Liver (tissue), 9 donors: Measurements from ENCODE around the gene HCN3. TPM values are rescaled to one million over a fixed set of nuclear protein-coding genes. Genes with fewer than 3 reads are reported as not detected.

Experiments
- DNase-seq: peaks from one replicate; pipeline ENCODE4 v3.0.0-alpha.2; 2017; ENCODE audit warnings: low spot score
- H3K27ac ChIP-seq, 2 donors: one replicate each; pipeline ENCODE4 v1.7.0; 2013; ENCODE audit warnings: inconsistent platforms in 2 of 2, low read length in 2 of 2, control low read depth in 1 of 2, low read depth in 1 of 2, mild to moderate bottlenecking in 1 of 2
- H3K27me3 ChIP-seq, 4 donors: one replicate each; pipeline versions ENCODE4 v1.6.1 to v1.7.0; 2013; ENCODE audit warnings: low read length in 3 of 4, inconsistent platforms in 1 of 4, mild to moderate bottlenecking in 1 of 4, moderate library complexity in 1 of 4; ENCODE audit not compliant: control insufficient read depth in 4 of 4, insufficient read depth in 4 of 4
- H3K36me3 ChIP-seq, 4 donors: one replicate each; pipeline versions ENCODE4 v1.6.1 to v1.7.0; 2013; ENCODE audit warnings: low read length in 3 of 4, mild to moderate bottlenecking in 3 of 4, low read depth in 1 of 4, moderate library complexity in 1 of 4; ENCODE audit not compliant: control insufficient read depth in 4 of 4, insufficient read depth in 3 of 4
- H3K4me1 ChIP-seq, 4 donors: one replicate each; pipeline versions ENCODE4 v1.6.1 to v1.7.0; 2013; ENCODE audit warnings: low read length in 3 of 4, mild to moderate bottlenecking in 3 of 4, moderate library complexity in 1 of 4; ENCODE audit not compliant: control insufficient read depth in 4 of 4, insufficient read depth in 4 of 4
- H3K4me3 ChIP-seq, 3 donors: one replicate each; pipeline versions ENCODE4 v1.6.1 to v1.7.0; 2013; ENCODE audit warnings: low read length in 3 of 3, control low read depth in 1 of 3, low read depth in 1 of 3, mild to moderate bottlenecking in 1 of 3
- H3K9ac ChIP-seq, 2 donors: one replicate each; pipeline ENCODE4 v1.7.0; 2013; ENCODE audit warnings: low read length in 2 of 2, mild to moderate bottlenecking in 2 of 2, moderate library complexity in 2 of 2, control low read depth in 1 of 2, low read depth in 1 of 2
- H3K9me3 ChIP-seq, 4 donors: one replicate each; pipeline versions ENCODE4 v1.6.1 to v1.7.0; 2013; ENCODE audit warnings: low read length in 3 of 4; ENCODE audit not compliant: control insufficient read depth in 4 of 4
- EGR1 ChIP-seq, 2 donors: IDR thresholded peaks; 2 replicates each; pipeline ENCODE4 v1.6.1; 2016 to 2018; ENCODE audit warnings: antibody characterized with exemption in 2 of 2, low read depth in 2 of 2
- FOXA1 ChIP-seq: IDR thresholded peaks from 2 replicates; pipeline ENCODE4 v1.6.1; 2016; ENCODE audit warnings: antibody characterized with exemption
- FOXA2 ChIP-seq: IDR thresholded peaks from 2 replicates; pipeline ENCODE4 v1.6.1; 2016; ENCODE audit warnings: antibody characterized with exemption
- GABPA ChIP-seq, 2 donors: IDR thresholded peaks in 1 of 2; conservative IDR thresholded peaks in 1 of 2; 2 replicates each; pipeline ENCODE4 v1.6.1; 2016; ENCODE audit warnings: antibody characterized with exemption in 2 of 2, mild to moderate bottlenecking in 1 of 2, moderate library complexity in 1 of 2
- HNF4A ChIP-seq, 2 donors: conservative IDR thresholded peaks; 2 replicates each; pipeline ENCODE4 v1.6.1; 2016; ENCODE audit warnings: antibody characterized with exemption in 2 of 2, mild to moderate bottlenecking in 2 of 2
- HNF4G ChIP-seq: IDR thresholded peaks from 2 replicates; pipeline ENCODE4 v1.6.1; 2016; ENCODE audit warnings: antibody characterized with exemption
- JUND ChIP-seq, 2 donors: IDR thresholded peaks; 2 replicates each; pipeline ENCODE4 v1.6.1; 2016; ENCODE audit warnings: antibody characterized with exemption in 2 of 2
- NR2F2 ChIP-seq: IDR thresholded peaks from 2 replicates; pipeline ENCODE4 v1.6.1; 2016; ENCODE audit warnings: antibody characterized with exemption
- RAD21 ChIP-seq, 2 donors: IDR thresholded peaks; 2 replicates each; pipeline ENCODE4 v1.6.1; 2016; ENCODE audit warnings: antibody characterized with exemption in 2 of 2, mild to moderate bottlenecking in 2 of 2
- RXRA ChIP-seq, 2 donors: IDR thresholded peaks; 2 replicates each; pipeline ENCODE4 v1.6.1; 2017 to 2018; ENCODE audit warnings: antibody characterized with exemption in 2 of 2, mild to moderate bottlenecking in 1 of 2
- SP1 ChIP-seq: IDR thresholded peaks from 2 replicates; pipeline ENCODE4 v1.6.1; 2018; ENCODE audit warnings: antibody characterized with exemption, mild to moderate bottlenecking
- TAF1 ChIP-seq: conservative IDR thresholded peaks from 2 replicates; pipeline ENCODE4 v1.6.1; 2016; ENCODE audit warnings: antibody characterized with exemption, mild to moderate bottlenecking
- YY1 ChIP-seq: IDR thresholded peaks from 2 replicates; pipeline ENCODE4 v1.6.1; 2016; ENCODE audit warnings: antibody characterized with exemption, mild to moderate bottlenecking
- WGBS: extraction: QIAGEN DNeasy Blood & Tissue Kit; methylation state at CpG from one replicate; pipeline ENCODE4 v1.1.7; 2013; 5-methylcytosine and 5-hydroxymethylcytosine counted together
- polyA plus RNA-seq, 2 donors: library from polyadenylated mRNA; stranded (reverse) in 1 of 2; unstranded in 1 of 2; fragments of 200-250 nt in 1 of 2; fragments of >200 nt in 1 of 2; fragmentation: Nextera tagmentation in 1 of 2; extraction: Ambion mirVana in 1 of 2; gene quantifications; one replicate each; pipeline versions ENCODE4 v1.2.1 to v1.2.3, GENCODE V29; 2013 to 2015
- total RNA-seq, 2 donors: library from RNA; depleted of rRNA; stranded (reverse); fragments of >200 nt; gene quantifications; one replicate each; pipeline ENCODE4 v1.2.3, GENCODE V29; 2014
- TF ChIP-seq, protein P1 (sequence below): IDR thresholded peaks from 2 replicates; pipeline ENCODE4 v1.6.1; 2016; ENCODE audit warnings: antibody characterized with exemption, mild to moderate bottlenecking
- TF ChIP-seq, protein P2 (sequence below): IDR thresholded peaks from 2 replicates; pipeline ENCODE4 v1.6.1; 2016; ENCODE audit warnings: antibody characterized with exemption
- TF ChIP-seq, protein P3 (sequence below): IDR thresholded peaks from 2 replicates; pipeline ENCODE4 v1.6.1; 2016; ENCODE audit warnings: antibody characterized with exemption
- TF ChIP-seq, protein P4 (sequence below): fragments of 150-350 bp; IDR thresholded peaks from 2 replicates; pipeline ENCODE4 v1.5.1; 2017; ENCODE audit warnings: improper control_type of control experiment, low read depth, low read length; ENCODE audit not compliant: missing input control
- TF ChIP-seq, protein P5 (sequence below): IDR thresholded peaks from 2 replicates; pipeline ENCODE4 v1.6.1; 2016; ENCODE audit warnings: antibody characterized with exemption
- donor health status: healthy.
- donor health status: healthy.
- donor health status: healthy.
- donor health status: healthy.
- donor health status: healthy.

The HCN3 gene
- total and polyA plus RNA-seq, 4 donors = 0.33 to 1.5 (median 0.93) TPM

DNA sequence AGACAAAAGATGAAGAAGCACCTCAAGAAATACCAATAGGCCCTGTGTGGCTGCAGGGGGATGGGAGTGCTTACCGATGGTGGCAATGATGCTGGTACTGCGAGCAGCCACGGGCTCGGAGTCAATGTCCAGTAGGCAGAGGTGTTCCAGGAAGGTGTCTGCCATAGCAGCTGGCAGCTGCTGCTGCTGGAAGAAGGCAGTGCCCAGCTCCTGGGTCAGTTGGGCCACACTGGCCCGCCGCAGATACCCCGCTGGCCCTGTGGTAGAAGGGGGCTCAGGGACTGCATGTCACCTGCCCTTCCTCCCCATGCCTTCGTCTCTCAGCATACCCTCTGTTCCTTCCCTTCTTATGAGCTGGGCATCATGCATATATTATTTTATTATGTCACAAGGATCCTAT, 22.8 kb downstream of the HCN3 start (continued):
- TF ChIP-seq, protein P1, sequence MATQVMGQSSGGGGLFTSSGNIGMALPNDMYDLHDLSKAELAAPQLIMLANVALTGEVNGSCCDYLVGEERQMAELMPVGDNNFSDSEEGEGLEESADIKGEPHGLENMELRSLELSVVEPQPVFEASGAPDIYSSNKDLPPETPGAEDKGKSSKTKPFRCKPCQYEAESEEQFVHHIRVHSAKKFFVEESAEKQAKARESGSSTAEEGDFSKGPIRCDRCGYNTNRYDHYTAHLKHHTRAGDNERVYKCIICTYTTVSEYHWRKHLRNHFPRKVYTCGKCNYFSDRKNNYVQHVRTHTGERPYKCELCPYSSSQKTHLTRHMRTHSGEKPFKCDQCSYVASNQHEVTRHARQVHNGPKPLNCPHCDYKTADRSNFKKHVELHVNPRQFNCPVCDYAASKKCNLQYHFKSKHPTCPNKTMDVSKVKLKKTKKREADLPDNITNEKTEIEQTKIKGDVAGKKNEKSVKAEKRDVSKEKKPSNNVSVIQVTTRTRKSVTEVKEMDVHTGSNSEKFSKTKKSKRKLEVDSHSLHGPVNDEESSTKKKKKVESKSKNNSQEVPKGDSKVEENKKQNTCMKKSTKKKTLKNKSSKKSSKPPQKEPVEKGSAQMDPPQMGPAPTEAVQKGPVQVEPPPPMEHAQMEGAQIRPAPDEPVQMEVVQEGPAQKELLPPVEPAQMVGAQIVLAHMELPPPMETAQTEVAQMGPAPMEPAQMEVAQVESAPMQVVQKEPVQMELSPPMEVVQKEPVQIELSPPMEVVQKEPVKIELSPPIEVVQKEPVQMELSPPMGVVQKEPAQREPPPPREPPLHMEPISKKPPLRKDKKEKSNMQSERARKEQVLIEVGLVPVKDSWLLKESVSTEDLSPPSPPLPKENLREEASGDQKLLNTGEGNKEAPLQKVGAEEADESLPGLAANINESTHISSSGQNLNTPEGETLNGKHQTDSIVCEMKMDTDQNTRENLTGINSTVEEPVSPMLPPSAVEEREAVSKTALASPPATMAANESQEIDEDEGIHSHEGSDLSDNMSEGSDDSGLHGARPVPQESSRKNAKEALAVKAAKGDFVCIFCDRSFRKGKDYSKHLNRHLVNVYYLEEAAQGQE = no peak
- TF ChIP-seq HNF4G = no peak

DNA sequence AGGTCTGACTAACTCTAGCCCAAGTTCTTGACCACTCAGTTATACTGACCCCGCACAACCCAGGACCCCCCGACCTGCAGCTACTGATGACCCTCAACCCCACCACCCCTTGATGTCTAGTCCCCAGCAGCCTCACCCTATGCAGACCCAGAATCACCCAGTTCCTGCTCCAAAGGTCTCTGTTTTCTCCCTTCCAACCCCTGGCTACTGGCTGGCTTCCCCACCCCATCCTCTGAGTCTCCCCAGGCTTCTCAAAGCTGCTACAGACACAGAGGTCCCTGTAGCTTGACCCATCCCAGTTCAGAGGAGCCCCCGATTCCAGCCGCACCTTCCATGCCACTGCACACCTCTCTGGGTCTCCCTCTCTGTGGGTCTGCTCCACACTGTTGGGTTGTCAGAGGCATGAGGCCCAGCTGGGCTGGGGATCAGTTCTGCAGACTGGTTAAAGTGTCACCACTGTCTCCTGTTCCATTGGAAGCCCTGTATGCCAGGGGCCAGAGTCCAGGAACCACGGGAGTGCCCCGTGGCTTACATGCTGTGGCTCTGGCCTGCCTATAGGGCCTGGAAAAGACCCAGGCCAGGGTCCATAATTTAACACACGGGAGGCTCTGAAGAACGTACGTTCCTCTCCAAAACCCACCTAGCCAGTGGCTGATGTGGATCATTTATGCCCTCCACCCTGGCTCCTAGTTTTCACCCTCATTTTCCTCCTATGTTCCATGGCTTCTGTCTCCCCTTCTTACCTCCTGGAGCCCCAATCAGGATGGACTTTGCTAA, 23.5 kb downstream of the HCN3 start:
- Histone ChIP-seq H3K27me3 (no peaks in the 10 kb centered on the region), H3K27ac (peak overlapping the region; percentile 86 to 88), H3K9me3 (no peaks in the 10 kb centered on the region), H3K4me3 (peak overlapping the region; percentile 6 to 56 (median 50)), H3K9ac (peak overlapping the region; percentile 38 to 60), H3K4me1 (peaks cover 5 to 31% (median 16%) of the 10 kb centered on the region in 4 donors), H3K36me3 (peaks cover 0 to 4% (median 3%) of the 10 kb centered on the region in 4 donors)
- TF ChIP-seq, protein P2, sequence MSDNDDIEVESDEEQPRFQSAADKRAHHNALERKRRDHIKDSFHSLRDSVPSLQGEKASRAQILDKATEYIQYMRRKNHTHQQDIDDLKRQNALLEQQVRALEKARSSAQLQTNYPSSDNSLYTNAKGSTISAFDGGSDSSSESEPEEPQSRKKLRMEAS = peak; percentile 72
- no peak for TF ChIP-seq FOXA1
- peak; percentile 96 to 98 for TF ChIP-seq HNF4A (conservative IDR thresholded peaks at IDR 0.05)
- TF ChIP-seq YY1 = peak; percentile 83
- peak; percentile 83 for TF ChIP-seq HNF4G
- TF ChIP-seq, protein P3, sequence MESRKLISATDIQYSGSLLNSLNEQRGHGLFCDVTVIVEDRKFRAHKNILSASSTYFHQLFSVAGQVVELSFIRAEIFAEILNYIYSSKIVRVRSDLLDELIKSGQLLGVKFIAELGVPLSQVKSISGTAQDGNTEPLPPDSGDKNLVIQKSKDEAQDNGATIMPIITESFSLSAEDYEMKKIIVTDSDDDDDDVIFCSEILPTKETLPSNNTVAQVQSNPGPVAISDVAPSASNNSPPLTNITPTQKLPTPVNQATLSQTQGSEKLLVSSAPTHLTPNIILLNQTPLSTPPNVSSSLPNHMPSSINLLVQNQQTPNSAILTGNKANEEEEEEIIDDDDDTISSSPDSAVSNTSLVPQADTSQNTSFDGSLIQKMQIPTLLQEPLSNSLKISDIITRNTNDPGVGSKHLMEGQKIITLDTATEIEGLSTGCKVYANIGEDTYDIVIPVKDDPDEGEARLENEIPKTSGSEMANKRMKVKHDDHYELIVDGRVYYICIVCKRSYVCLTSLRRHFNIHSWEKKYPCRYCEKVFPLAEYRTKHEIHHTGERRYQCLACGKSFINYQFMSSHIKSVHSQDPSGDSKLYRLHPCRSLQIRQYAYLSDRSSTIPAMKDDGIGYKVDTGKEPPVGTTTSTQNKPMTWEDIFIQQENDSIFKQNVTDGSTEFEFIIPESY = no peak
- TF ChIP-seq, protein P4, sequence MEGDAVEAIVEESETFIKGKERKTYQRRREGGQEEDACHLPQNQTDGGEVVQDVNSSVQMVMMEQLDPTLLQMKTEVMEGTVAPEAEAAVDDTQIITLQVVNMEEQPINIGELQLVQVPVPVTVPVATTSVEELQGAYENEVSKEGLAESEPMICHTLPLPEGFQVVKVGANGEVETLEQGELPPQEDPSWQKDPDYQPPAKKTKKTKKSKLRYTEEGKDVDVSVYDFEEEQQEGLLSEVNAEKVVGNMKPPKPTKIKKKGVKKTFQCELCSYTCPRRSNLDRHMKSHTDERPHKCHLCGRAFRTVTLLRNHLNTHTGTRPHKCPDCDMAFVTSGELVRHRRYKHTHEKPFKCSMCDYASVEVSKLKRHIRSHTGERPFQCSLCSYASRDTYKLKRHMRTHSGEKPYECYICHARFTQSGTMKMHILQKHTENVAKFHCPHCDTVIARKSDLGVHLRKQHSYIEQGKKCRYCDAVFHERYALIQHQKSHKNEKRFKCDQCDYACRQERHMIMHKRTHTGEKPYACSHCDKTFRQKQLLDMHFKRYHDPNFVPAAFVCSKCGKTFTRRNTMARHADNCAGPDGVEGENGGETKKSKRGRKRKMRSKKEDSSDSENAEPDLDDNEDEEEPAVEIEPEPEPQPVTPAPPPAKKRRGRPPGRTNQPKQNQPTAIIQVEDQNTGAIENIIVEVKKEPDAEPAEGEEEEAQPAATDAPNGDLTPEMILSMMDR = peak; percentile 8
- TF ChIP-seq GABPA (IDR thresholded peaks at IDR 0.05 in 1 of 2, conservative IDR thresholded peaks at IDR 0.05 in 1 of 2) = peak in 1 of 2 donors; percentile 55
- peak in 1 of 2 donors; percentile 49 for TF ChIP-seq EGR1 (IDR thresholded peaks at IDR 0.05; ENCODE audit: low read depth in 2 of 2)
- TF ChIP-seq JUND (IDR thresholded peaks at IDR 0.05) = no peak
- TF ChIP-seq, protein P1 = peak; percentile 94
- peak; percentile 92 for TF ChIP-seq SP1
- peak; percentile 23 for TF ChIP-seq FOXA2
- TF ChIP-seq RAD21 (IDR thresholded peaks at IDR 0.05) = no peak
- TF ChIP-seq, protein P5, sequence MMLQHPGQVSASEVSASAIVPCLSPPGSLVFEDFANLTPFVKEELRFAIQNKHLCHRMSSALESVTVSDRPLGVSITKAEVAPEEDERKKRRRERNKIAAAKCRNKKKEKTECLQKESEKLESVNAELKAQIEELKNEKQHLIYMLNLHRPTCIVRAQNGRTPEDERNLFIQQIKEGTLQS = no peak
- peak; percentile 87 for TF ChIP-seq TAF1
- TF ChIP-seq NR2F2 = no peak
- peak; percentile 53 to 75 for TF ChIP-seq RXRA (IDR thresholded peaks at IDR 0.05)
- WGBS = 44% methylated on average over 9 of the region's 9 CpGs
- DNase-seq = peak; percentile 66
